Neural cell (in vitro differentiated cells): ENCODE measurements around the gene SH2D1B. TPM values are rescaled to one million over a fixed set of nuclear protein-coding genes. Genes with fewer than 3 reads are reported as not detected.

Experiments used
- H2AFZ ChIP-seq: fragments of 200-600, 300-800 bp; sonication (generic), shearing (Covaris generic); 2 replicates; pipeline ENCODE4 v1.6.0; 2014; ENCODE audit warnings: low read depth, mild to moderate bottlenecking, antibody characterized with exemption, low read length, moderate library complexity
- H3F3A ChIP-seq: fragments of 200-600 bp; shearing (Covaris generic); 2 replicates; pipeline ENCODE4 v1.6.1; 2016; ENCODE audit warnings: mild to moderate bottlenecking, moderate library complexity, mixed read lengths, antibody characterized with exemption, low read length; ENCODE audit not compliant: insufficient read depth, poor library complexity, severe bottlenecking
- H3K27ac ChIP-seq: fragments of 200-600, 300-800 bp; sonication (generic), shearing (Covaris generic); 2 replicates; pipeline ENCODE4 v1.5.1; 2014; ENCODE audit warnings: mild to moderate bottlenecking, low read length, moderate library complexity
- H3K27me3 ChIP-seq: fragments of 300-800, 200-600 bp; sonication (generic), shearing (Covaris generic); 2 replicates; pipeline ENCODE4 v1.6.0; 2014; ENCODE audit warnings: mild to moderate bottlenecking, low read depth, low read length, moderate library complexity; ENCODE audit not compliant: insufficient read depth
- H3K36me3 ChIP-seq: fragments of 300-800, 200-600 bp; sonication (generic), shearing (Covaris generic); 2 replicates; pipeline ENCODE4 v1.5.1; 2014; ENCODE audit warnings: mild to moderate bottlenecking, antibody characterized with exemption, low read length, moderate library complexity; ENCODE audit not compliant: insufficient read depth
- H3K4me2 ChIP-seq: fragments of 300-800, 200-600 bp; sonication (generic), shearing (Covaris generic); 2 replicates; pipeline ENCODE4 v1.6.0; 2014; ENCODE audit warnings: mild to moderate bottlenecking, low read length
- H3K4me3 ChIP-seq: fragments of 300-800, 200-600 bp; sonication (generic), shearing (Covaris generic); 2 replicates; pipeline ENCODE4 v1.5.1; 2014; ENCODE audit warnings: mild to moderate bottlenecking, low read length, moderate library complexity
- H3K79me2 ChIP-seq: fragments of 200-600 bp; shearing (Covaris generic); replicated peaks from 2 replicates; pipeline ENCODE4 v1.6.0; 2014; ENCODE audit warnings: mild to moderate bottlenecking, low read length, moderate library complexity; ENCODE audit not compliant: insufficient read depth
- H3K9ac ChIP-seq: fragments of 300-800, 200-600 bp; sonication (generic), shearing (Covaris generic); 2 replicates; pipeline ENCODE4 v1.6.1; 2016; ENCODE audit warnings: mild to moderate bottlenecking, low read length, mixed read lengths
- H3K9me2 ChIP-seq: fragments of 200-600 bp; shearing (Covaris generic); 2 replicates; pipeline ENCODE4 v1.6.1; 2016; ENCODE audit warnings: mild to moderate bottlenecking, low read length, mixed read lengths; ENCODE audit not compliant: insufficient read depth
- H3K9me3 ChIP-seq: fragments of 200-600, 300-800 bp; sonication (generic), shearing (Covaris generic); 2 replicates; pipeline ENCODE4 v1.6.1; 2016; ENCODE audit warnings: mild to moderate bottlenecking, mixed run types, low read length, moderate library complexity, mixed read lengths
- H4K20me1 ChIP-seq: fragments of 200-600 bp; shearing (Covaris generic); 2 replicates; pipeline ENCODE4 v1.6.1; 2016; ENCODE audit warnings: mild to moderate bottlenecking, mixed run types; ENCODE audit not compliant: insufficient read depth
- EP300 ChIP-seq: fragments of 450-650 bp; conservative IDR thresholded peaks from 2 replicates; pipeline ENCODE4 v1.6.1; 2014; ENCODE audit warnings: antibody characterized with exemption, mild to moderate bottlenecking, moderate library complexity; ENCODE audit not compliant: poor library complexity, severe bottlenecking
- EZH2 ChIP-seq: fragments of 200-600, 300-800 bp; shearing (Covaris generic), sonication (generic); IDR thresholded peaks from 2 replicates; pipeline ENCODE4 v1.6.1; 2014; ENCODE audit warnings: antibody characterized with exemption, low read length, borderline replicate concordance, mild to moderate bottlenecking; ENCODE audit not compliant: insufficient read depth, poor library complexity, severe bottlenecking
- MXI1 ChIP-seq: fragments of 450-650 bp; conservative IDR thresholded peaks from 2 replicates; pipeline ENCODE4 v1.6.1; 2014; ENCODE audit warnings: antibody characterized with exemption, mild to moderate bottlenecking; ENCODE audit not compliant: poor library complexity, severe bottlenecking
- POLR2AphosphoS5 ChIP-seq: IDR thresholded peaks from 2 replicates; pipeline ENCODE4 v1.6.1; 2012
- RAD21 ChIP-seq: fragments of 450-650 bp; conservative IDR thresholded peaks from 2 replicates; pipeline ENCODE4 v1.6.1; 2014; ENCODE audit warnings: antibody characterized with exemption, mild to moderate bottlenecking, moderate library complexity
- SMC3 ChIP-seq: fragments of 450-650 bp; conservative IDR thresholded peaks from 2 replicates; pipeline ENCODE4 v1.6.1; 2014; ENCODE audit warnings: antibody characterized with exemption, mild to moderate bottlenecking, moderate library complexity; ENCODE audit not compliant: poor library complexity
- TAF1 ChIP-seq: IDR thresholded peaks from 2 replicates; pipeline ENCODE4 v1.6.1; 2012; ENCODE audit warnings: low read depth
- polyA plus RNA-seq: library from polyadenylated mRNA; depleted of rRNA; stranded (reverse); fragments of >200 nt; gene quantifications from 2 replicates; pipeline ENCODE4 v1.2.3, GENCODE V29; 2014
- TF ChIP-seq, protein P1 (sequence below): IDR thresholded peaks from 2 replicates; pipeline ENCODE4 v1.6.1; 2012; ENCODE audit warnings: borderline replicate concordance
- TF ChIP-seq, protein P2 (sequence below): fragments of 450-650 bp; IDR thresholded peaks from 2 replicates; pipeline ENCODE4 v1.5.1; 2014; ENCODE audit warnings: antibody characterized with exemption, mild to moderate bottlenecking, moderate library complexity; ENCODE audit not compliant: poor library complexity, severe bottlenecking

The SH2D1B gene
- polyA plus RNA-seq, 1 donor from 2014 or later, result not detected

DNA sequence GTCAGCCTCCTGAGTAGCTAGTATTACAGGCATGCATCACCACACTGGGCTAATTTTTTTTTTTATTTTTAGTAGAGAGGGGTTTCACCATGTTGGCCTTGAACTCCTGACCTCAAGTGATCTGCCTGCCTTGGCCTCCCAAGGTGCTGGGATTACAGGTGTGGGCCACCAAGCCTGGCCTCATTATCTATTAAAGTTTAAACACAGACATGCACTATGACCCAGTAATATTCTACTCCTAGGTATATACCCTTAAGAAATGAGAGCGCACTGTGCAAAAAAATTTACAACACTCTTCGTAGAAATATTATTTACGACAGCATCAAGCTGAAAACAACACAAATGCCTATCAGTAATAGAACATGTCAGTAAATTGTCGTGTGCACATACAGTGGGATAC lies 18.6 kb upstream of the SH2D1B start:
- no peak for TF ChIP-seq TAF1
- no peak for TF ChIP-seq SMC3
- TF ChIP-seq, protein P1, sequence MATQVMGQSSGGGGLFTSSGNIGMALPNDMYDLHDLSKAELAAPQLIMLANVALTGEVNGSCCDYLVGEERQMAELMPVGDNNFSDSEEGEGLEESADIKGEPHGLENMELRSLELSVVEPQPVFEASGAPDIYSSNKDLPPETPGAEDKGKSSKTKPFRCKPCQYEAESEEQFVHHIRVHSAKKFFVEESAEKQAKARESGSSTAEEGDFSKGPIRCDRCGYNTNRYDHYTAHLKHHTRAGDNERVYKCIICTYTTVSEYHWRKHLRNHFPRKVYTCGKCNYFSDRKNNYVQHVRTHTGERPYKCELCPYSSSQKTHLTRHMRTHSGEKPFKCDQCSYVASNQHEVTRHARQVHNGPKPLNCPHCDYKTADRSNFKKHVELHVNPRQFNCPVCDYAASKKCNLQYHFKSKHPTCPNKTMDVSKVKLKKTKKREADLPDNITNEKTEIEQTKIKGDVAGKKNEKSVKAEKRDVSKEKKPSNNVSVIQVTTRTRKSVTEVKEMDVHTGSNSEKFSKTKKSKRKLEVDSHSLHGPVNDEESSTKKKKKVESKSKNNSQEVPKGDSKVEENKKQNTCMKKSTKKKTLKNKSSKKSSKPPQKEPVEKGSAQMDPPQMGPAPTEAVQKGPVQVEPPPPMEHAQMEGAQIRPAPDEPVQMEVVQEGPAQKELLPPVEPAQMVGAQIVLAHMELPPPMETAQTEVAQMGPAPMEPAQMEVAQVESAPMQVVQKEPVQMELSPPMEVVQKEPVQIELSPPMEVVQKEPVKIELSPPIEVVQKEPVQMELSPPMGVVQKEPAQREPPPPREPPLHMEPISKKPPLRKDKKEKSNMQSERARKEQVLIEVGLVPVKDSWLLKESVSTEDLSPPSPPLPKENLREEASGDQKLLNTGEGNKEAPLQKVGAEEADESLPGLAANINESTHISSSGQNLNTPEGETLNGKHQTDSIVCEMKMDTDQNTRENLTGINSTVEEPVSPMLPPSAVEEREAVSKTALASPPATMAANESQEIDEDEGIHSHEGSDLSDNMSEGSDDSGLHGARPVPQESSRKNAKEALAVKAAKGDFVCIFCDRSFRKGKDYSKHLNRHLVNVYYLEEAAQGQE, result no peak
- TF ChIP-seq EP300, result no peak
- no peak for TF ChIP-seq RAD21
- TF ChIP-seq EZH2, result no peak
- TF ChIP-seq, protein P2, sequence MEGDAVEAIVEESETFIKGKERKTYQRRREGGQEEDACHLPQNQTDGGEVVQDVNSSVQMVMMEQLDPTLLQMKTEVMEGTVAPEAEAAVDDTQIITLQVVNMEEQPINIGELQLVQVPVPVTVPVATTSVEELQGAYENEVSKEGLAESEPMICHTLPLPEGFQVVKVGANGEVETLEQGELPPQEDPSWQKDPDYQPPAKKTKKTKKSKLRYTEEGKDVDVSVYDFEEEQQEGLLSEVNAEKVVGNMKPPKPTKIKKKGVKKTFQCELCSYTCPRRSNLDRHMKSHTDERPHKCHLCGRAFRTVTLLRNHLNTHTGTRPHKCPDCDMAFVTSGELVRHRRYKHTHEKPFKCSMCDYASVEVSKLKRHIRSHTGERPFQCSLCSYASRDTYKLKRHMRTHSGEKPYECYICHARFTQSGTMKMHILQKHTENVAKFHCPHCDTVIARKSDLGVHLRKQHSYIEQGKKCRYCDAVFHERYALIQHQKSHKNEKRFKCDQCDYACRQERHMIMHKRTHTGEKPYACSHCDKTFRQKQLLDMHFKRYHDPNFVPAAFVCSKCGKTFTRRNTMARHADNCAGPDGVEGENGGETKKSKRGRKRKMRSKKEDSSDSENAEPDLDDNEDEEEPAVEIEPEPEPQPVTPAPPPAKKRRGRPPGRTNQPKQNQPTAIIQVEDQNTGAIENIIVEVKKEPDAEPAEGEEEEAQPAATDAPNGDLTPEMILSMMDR, result no peak
- TF ChIP-seq POLR2AphosphoS5, result no peak
- no peak for TF ChIP-seq MXI1
- Histone ChIP-seq H3K9me3 (no peaks in the 10 kb centered on the region), H3F3A (no peaks in the 10 kb centered on the region), H3K79me2 (no peaks in the 10 kb centered on the region), H3K4me2 (no peak overlapping the region), H3K9me2 (no peaks in the 10 kb centered on the region), H3K9ac (no peak overlapping the region), H3K36me3 (no peaks in the 10 kb centered on the region), H4K20me1 (no peaks in the 10 kb centered on the region), H2AFZ (no peak overlapping the region), H3K27ac (no peak overlapping the region), H3K27me3 (no peaks in the 10 kb centered on the region), H3K4me3 (no peak overlapping the region)

DNA sequence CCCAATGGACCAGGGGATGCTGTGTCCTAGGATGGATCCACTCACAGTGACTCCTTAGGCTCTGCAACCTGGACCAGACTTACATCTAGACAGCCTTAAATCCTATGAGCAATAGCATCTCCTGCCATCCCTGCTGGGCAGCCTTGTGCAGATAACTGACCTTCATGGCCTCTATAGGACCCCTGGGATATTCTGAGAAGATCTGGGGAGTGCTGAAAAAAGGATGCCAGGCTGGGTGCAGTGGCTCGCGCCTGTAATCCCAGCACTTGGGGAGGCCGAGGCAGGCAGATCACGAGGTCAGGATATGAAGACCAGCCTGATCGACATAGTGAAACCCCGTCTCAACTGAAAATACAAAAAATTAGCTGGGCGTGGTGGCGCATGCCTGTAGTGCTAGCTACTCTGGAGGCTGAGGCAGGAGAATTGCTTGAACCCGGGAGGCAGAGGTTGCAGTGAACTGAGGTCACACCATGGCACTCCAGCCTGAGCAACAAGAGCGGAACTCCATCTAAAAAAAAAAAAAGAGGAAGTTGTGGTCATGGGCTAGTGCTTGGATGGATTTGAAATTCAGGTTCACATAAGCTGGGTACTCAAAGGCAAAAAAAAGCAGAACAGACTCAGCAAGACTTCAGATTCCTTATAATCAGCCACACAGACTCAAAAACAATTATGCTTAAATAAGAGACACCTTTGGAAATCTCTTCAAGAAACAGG lies 10.9 kb upstream of the SH2D1B start:
- Histone ChIP-seq H3K4me2 (no peak overlapping the region), H2AFZ (no peak overlapping the region), H3K9ac (no peak overlapping the region), H3K9me2 (no peaks in the 10 kb centered on the region), H3K9me3 (no peaks in the 10 kb centered on the region), H3K36me3 (no peaks in the 10 kb centered on the region), H3K4me3 (no peak overlapping the region), H3K27me3 (no peaks in the 10 kb centered on the region), H4K20me1 (no peaks in the 10 kb centered on the region), H3K27ac (no peak overlapping the region), H3K79me2 (no peaks in the 10 kb centered on the region), H3F3A (no peaks in the 10 kb centered on the region)
- TF ChIP-seq EZH2, result no peak
- TF ChIP-seq POLR2AphosphoS5, result no peak
- TF ChIP-seq, protein P2, result no peak
- TF ChIP-seq, protein P1, result no peak
- TF ChIP-seq RAD21, result no peak
- no peak for TF ChIP-seq EP300
- TF ChIP-seq TAF1, result no peak
- TF ChIP-seq MXI1, result no peak
